Ovary (tissue), 9 donors: ENCODE measurements around the gene NME1. TPM values are rescaled to one million over a fixed set of nuclear protein-coding genes. Genes with fewer than 3 reads are reported as not detected.

Source experiments
- DNase-seq, 5 donors: peaks; one replicate each; pipeline ENCODE4 v3.0.0-alpha.2; 2019 to 2020
- H3K27ac ChIP-seq, 2 donors: fragments of 200-600 bp; one replicate each; pipeline versions ENCODE4 v1.5.1 to v1.8.0; 2019 to 2022
- H3K27me3 ChIP-seq: fragments of 200-600 bp; one replicate; pipeline ENCODE4 v1.8.0; 2022
- H3K36me3 ChIP-seq: fragments of 200-600 bp; sonication (generic); one replicate; pipeline ENCODE4 v1.5.1; 2019
- H3K4me1 ChIP-seq: one replicate; pipeline ENCODE4 v1.8.1; 2013; ENCODE audit warnings: mild to moderate bottlenecking, moderate library complexity; ENCODE audit not compliant: insufficient read depth
- H3K4me3 ChIP-seq: fragments of 200-600 bp; sonication (generic); one replicate; pipeline ENCODE4 v1.5.1; 2017
- H3K9me3 ChIP-seq, 2 donors: fragments of 200-600 bp in 1 of 2; sonication (generic) in 1 of 2; one replicate each; pipeline versions ENCODE4 v1.5.1 to v1.8.1; 2013 to 2019; ENCODE audit warnings: mild to moderate bottlenecking in 1 of 2, moderate library complexity in 1 of 2
- CTCF ChIP-seq, 3 donors: fragments of 450-650 bp in 2 of 3; fragments of 200-600 bp in 1 of 3; IDR thresholded peaks; one replicate each; pipeline versions ENCODE4 v1.5.1 to v1.8.0; 2016 to 2022; ENCODE audit warnings: antibody characterized with exemption in 3 of 3, mild to moderate bottlenecking in 1 of 3
- EP300 ChIP-seq: sonication (generic); formaldehyde crosslinking; IDR thresholded peaks from one replicate; pipeline ENCODE4 v1.6.1; 2017; ENCODE audit warnings: antibody characterized with exemption
- POLR2A ChIP-seq: fragments of 450-650 bp; IDR thresholded peaks from one replicate; pipeline ENCODE4 v1.6.1; 2017; ENCODE audit warnings: antibody characterized with exemption, mild to moderate bottlenecking, moderate library complexity
- WGBS, 3 donors: extraction: QIAGEN DNeasy Blood & Tissue Kit in 1 of 3; methylation state at CpG; one replicate each; pipeline versions ENCODE4 v1.1.5 to v1.1.7; 2013 to 2017; 5-methylcytosine and 5-hydroxymethylcytosine counted together
- intact Hi-C, 4 donors: fragments of 100-400 bp; cut with DNase I; formaldehyde crosslinking; loops; one replicate each; pipeline versions ENCODE4 v1.11.0 to v1.15.1; 2022 to 2023
- polyA plus RNA-seq, 2 donors: library from polyadenylated mRNA; stranded (reverse); fragments of 200-250 nt in 1 of 2; fragments of 350-450 nt in 1 of 2; fragmentation: Illumina TruSeq in 1 of 2; extraction: RNeasy Lipid Tissue Mini Kit (QIAGEN cat#74804) in 1 of 2; gene quantifications; one replicate each; pipeline ENCODE4 v1.2.3, GENCODE V29; 2013 to 2014
- total RNA-seq, 7 donors: library from RNA; depleted of rRNA in 2 of 7; stranded (reverse); fragments of >200 nt in 2 of 7; fragmentation: NEBNext Ultra II Directional in 3 of 7; extraction: Animal tissue kit (Norgen Biotek cat#: 25700) in 3 of 7; gene quantifications; one replicate each; pipeline versions ENCODE4 v1.1.0 to v1.2.4, GENCODE V29; 2016 to 2023
- donor health status: DM: no; HTN: no; CAD: no; lungs with moderate emphysema.
- donor health status: DM: no; HTN: no; CAD: no.
- donor health status: Bipolar disorder and iron deficiency.
- donor health status: DM: yes; HTN: yes; CAD: no.
- donor health status: DM: no; HTN: no; CAD: no.
- donor health status: DM: yes; HTN: yes; CAD: no.

The NME1 gene
- total and polyA plus RNA-seq, 9 donors: 17.0 to 83.8 (median 50.5) TPM

- intact Hi-C loops: loop anchor here in 2 of 4 donors (5.0 to 10.0 kb wide), 2 partner anchors 138 to 145 kb away; no protein-coding TSS in a partner anchor
- no peaks in the 10 kb centered on the region for H3K4me1 ChIP-seq
- no peak for DNase-seq
- H3K27ac ChIP-seq: no peak overlapping the region
- TF ChIP-seq POLR2A (no peak), EP300 (no peak), CTCF (IDR thresholded peaks at IDR 0.05) (no peak)
- H3K36me3 ChIP-seq: no peaks in the 10 kb centered on the region
- no peak overlapping the region for H3K4me3 ChIP-seq
- no peaks in the 10 kb centered on the region for H3K9me3 ChIP-seq
- H3K27me3 ChIP-seq: no peaks in the 10 kb centered on the region
- WGBS, 3 donors: 89 to 94% (median 90%) methylated on average over 2 of the region's 2 CpGs
Measured at GRCh38 chr17:51142597-51142996, 10.8 kb upstream of the NME1 start.

GRCh38 chr17:51144266-51145022, 8.9 kb upstream of the NME1 start:
- H3K27me3 ChIP-seq: no peaks in the 10 kb centered on the region
- H3K4me3 ChIP-seq: no peak overlapping the region
- no peak overlapping the region for H3K27ac ChIP-seq
- TF ChIP-seq CTCF (IDR thresholded peaks at IDR 0.05) (no peak), POLR2A (no peak), EP300 (no peak)
- 37 to 48% (median 47%) methylated on average over 6 of the region's 6 CpGs for WGBS, 3 donors
- DNase-seq: no peak
- H3K9me3 ChIP-seq: no peaks in the 10 kb centered on the region
- intact Hi-C loops: loop anchor here in 2 of 4 donors (5.0 to 10.0 kb wide), 3 partner anchors 137 to 147 kb away; no protein-coding TSS in a partner anchor
- no peaks in the 10 kb centered on the region for H3K36me3 ChIP-seq
- H3K4me1 ChIP-seq: no peaks in the 10 kb centered on the region

GRCh38 chr17:51147650-51148049, 5.7 kb upstream of the NME1 start:
- no peaks in the 10 kb centered on the region for H3K9me3 ChIP-seq
- no peaks in the 10 kb centered on the region for H3K27me3 ChIP-seq
- 75 to 82% (median 79%) methylated on average over 4 of the region's 4 CpGs for WGBS, 3 donors
- intact Hi-C loops: loop anchor here in 2 of 4 donors (5.0 to 10.0 kb wide), 2 partner anchors 140 to 143 kb away; no protein-coding TSS in a partner anchor
- no peaks in the 10 kb centered on the region for H3K4me1 ChIP-seq
- no peak overlapping the region for H3K4me3 ChIP-seq
- no peaks in the 10 kb centered on the region for H3K36me3 ChIP-seq
- no peak overlapping the region for H3K27ac ChIP-seq
- no peak for DNase-seq
- TF ChIP-seq EP300 (no peak), CTCF (IDR thresholded peaks at IDR 0.05) (no peak), POLR2A (no peak)

- intact Hi-C loops: loop anchor here in 2 of 4 donors (5.0 to 10.0 kb wide), 2 partner anchors 142 to 144 kb away; no protein-coding TSS in a partner anchor
- no peaks in the 10 kb centered on the region for H3K9me3 ChIP-seq
- H3K36me3 ChIP-seq: no peaks in the 10 kb centered on the region
- no peak for DNase-seq
- H3K4me1 ChIP-seq: no peaks in the 10 kb centered on the region
- TF ChIP-seq EP300: no peak
- WGBS, 3 donors: 78 to 84% (median 82%) methylated on average over 2 of the region's 2 CpGs
- H3K27me3 ChIP-seq: no peaks in the 10 kb centered on the region
- no peak overlapping the region for H3K4me3 ChIP-seq
- no peak overlapping the region for H3K27ac ChIP-seq
Measured at GRCh38 chr17:51149163-51149562, 4.2 kb upstream of the NME1 start.

- TF ChIP-seq EP300: no peak
- TF ChIP-seq CTCF (IDR thresholded peaks at IDR 0.05): no peak
- no peak for TF ChIP-seq POLR2A
- WGBS, 3 donors: 85 to 88% (median 87%) methylated on average over 5 of the region's 5 CpGs
- Histone ChIP-seq H3K27ac (no peak overlapping the region), H3K9me3 (no peaks in the 10 kb centered on the region), H3K36me3 (no peaks in the 10 kb centered on the region), H3K4me1 (peaks cover 5% of the 10 kb centered on the region), H3K4me3 (no peak overlapping the region), H3K27me3 (no peaks in the 10 kb centered on the region)
- DNase-seq: no peak
- intact Hi-C loops: loop anchor here in 2 of 4 donors (5.0 to 10.0 kb wide), 3 partner anchors 34 to 154 kb away; no protein-coding TSS in a partner anchor
Measured at GRCh38 chr17:51150932-51151331, 2.4 kb upstream of the NME1 start.
